Stimulated activated CD8-positive, alpha-beta memory T cell treated with anti-CD3 and anti-CD28 coated beads, Interleukin-12 subunit alpha, Interleukin-12 subunit beta, amount 100 ng/mL, for 24 hours (primary cell): Measurements from ENCODE around the gene COBL.

Experiments used
- DNase-seq: peaks from one replicate; pipeline ENCODE4 v3.0.0-alpha.2; 2020; ENCODE audit errors: extremely low read depth

COBL gene

GRCh38 chr7:51078653-51079052 lies 238.0 kb downstream of the COBL start:
- DNase-seq, result no peak

GRCh38 chr7:51077987-51078370 lies 238.6 kb downstream of the COBL start:
- DNase-seq, result no peak

GRCh38 chr7:51077316-51077986 lies 239.2 kb downstream of the COBL start:
- no peak for DNase-seq

GRCh38 chr7:51075681-51076580 lies 240.7 kb downstream of the COBL start:
- DNase-seq, result no peak

- no peak for DNase-seq
Observed at GRCh38 chr7:51073171-51073570, 243.4 kb downstream of the COBL start.

- DNase-seq, result no peak
Observed at GRCh38 chr7:51072281-51072680, 244.3 kb downstream of the COBL start.

GRCh38 chr7:51071427-51071826 lies 245.2 kb downstream of the COBL start:
- DNase-seq, result no peak

- no peak for DNase-seq
Observed at GRCh38 chr7:51070151-51070550, 246.5 kb downstream of the COBL start.

- no peak for DNase-seq
Observed at GRCh38 chr7:51069411-51070083, 247.1 kb downstream of the COBL start.

GRCh38 chr7:51068401-51068800 lies 248.2 kb downstream of the COBL start:
- DNase-seq, result no peak

- DNase-seq, result no peak
Observed at GRCh38 chr7:51067757-51068156, 248.9 kb downstream of the COBL start.

- no peak for DNase-seq
Observed at GRCh38 chr7:51067258-51067657, 249.4 kb downstream of the COBL start.

GRCh38 chr7:51066405-51066882 lies 250.2 kb downstream of the COBL start:
- DNase-seq, result no peak

GRCh38 chr7:51065766-51066165 lies 250.8 kb downstream of the COBL start:
- no peak for DNase-seq

GRCh38 chr7:51064688-51065087 lies 251.9 kb downstream of the COBL start:
- no peak for DNase-seq

- DNase-seq, result no peak
Observed at GRCh38 chr7:51062222-51062987, 254.2 kb downstream of the COBL start.

GRCh38 chr7:51060536-51060935 lies 256.1 kb downstream of the COBL start:
- DNase-seq, result no peak

GRCh38 chr7:51059504-51060142 lies 257.0 kb downstream of the COBL start:
- no peak for DNase-seq

GRCh38 chr7:51058764-51059163 lies 257.8 kb downstream of the COBL start:
- DNase-seq, result no peak

- no peak for DNase-seq
Observed at GRCh38 chr7:51055039-51055840, 261.4 kb downstream of the COBL start.
